Sigmoid colon (tissue), 4 donors: ENCODE measurements around the gene PTPRU.

Experiments
- CTCF ChIP-seq, 4 experiments: fragments of 450-650 bp in 3 of 4; fragments of 200-600 bp in 1 of 4; IDR thresholded peaks; one replicate each; pipeline ENCODE4 v1.5.1; 2016 to 2019; ENCODE audit warnings: antibody characterized with exemption in 4 of 4, mild to moderate bottlenecking in 3 of 4, moderate library complexity in 2 of 4
- EP300 ChIP-seq, 4 donors: sonication (generic); formaldehyde crosslinking; IDR thresholded peaks; one replicate each; pipeline ENCODE4 v1.6.1; 2017; ENCODE audit warnings: antibody characterized with exemption in 4 of 4
- POLR2A ChIP-seq, 2 donors: fragments of 450-650 bp; IDR thresholded peaks; one replicate each; pipeline ENCODE4 v1.6.1; 2016; ENCODE audit warnings: antibody characterized with exemption in 2 of 2, mild to moderate bottlenecking in 2 of 2, moderate library complexity in 2 of 2
- POLR2AphosphoS5 ChIP-seq, 4 donors: sonication (generic); formaldehyde crosslinking; IDR thresholded peaks; one replicate each; pipeline ENCODE4 v1.6.1; 2017; ENCODE audit warnings: antibody characterized with exemption in 4 of 4

GRCh38 chr1:29240986-29241385 lies 4.7 kb downstream of the PTPRU start:
- TF ChIP-seq EP300 (IDR thresholded peaks at IDR 0.05) (no peak), CTCF (IDR thresholded peaks at IDR 0.05) (no peak), POLR2AphosphoS5 (IDR thresholded peaks at IDR 0.05) (no peak), POLR2A (IDR thresholded peaks at IDR 0.05) (no peak)
